NCI-H187 (cell line): Measurements from ENCODE around the gene TMEM253.

Experiments used
- DNase-seq, 2 experiments: peaks; one replicate each; lab custom pipeline; 2025; lab: John Stamatoyannopoulos, UW

Gene TMEM253

DNA sequence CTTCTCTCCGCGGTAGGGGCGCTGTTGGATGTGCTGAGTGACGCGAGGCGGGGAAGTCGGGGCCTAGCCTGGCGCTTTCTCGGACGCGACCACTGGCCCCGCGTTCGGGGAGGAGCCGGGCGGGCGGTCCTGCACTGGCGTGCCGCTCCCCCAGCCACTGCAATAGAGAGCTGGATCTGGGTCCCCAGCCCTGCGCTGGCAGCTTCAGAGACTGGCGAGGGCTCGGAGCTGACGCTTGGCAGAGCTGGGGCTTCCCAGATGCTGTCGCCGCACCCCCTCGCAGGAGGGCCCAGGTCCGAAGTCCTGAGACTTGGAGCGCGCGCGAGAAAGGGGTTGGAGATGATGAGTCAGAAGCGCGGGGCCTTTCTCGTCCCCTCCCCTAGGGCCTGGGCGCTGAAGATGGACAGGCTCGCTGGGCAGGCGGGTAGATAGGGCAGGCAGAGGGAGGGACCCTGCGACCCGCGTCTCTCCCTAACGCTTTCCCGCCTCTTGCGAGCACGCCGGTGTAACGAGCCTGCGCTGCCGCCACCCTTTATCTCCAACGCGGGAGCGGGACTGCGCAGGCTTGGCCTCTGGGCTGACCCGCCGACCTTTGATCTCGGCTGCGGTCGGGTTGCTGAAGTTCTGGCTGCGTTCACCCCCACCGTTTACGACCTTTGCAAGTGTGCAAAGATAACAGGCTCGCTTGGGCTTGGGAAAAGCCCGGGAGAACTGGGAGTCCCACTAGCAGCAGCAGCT lies 3.0 kb downstream of the TMEM253 start:
- peak; percentile 96 to 98 for DNase-seq

- peak; percentile 70 to 72 for DNase-seq
These were observed 3.7 kb downstream of the TMEM253 start for GRCh38 chr14:21104448-21105060.

DNA sequence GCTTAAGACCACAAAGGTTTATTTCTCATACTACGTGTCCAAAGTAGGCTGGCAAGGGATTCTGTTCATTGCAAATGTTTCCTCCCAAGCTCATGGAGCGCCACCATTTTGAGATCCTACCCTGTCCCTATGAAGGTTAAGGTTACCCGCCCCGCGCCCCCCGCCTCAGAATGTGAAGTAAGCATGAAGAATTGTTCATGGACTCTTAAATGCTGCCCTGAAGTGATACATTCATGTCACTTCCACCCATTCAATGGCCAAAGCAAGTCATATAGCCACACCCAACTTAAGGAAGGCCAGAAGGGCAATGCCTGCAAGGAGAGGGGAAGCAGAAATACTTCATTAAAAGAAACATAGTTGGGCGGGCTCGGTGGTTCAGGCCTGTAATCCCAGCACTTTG lies 4.2 kb downstream of the TMEM253 start:
- DNase-seq, result no peak

DNA sequence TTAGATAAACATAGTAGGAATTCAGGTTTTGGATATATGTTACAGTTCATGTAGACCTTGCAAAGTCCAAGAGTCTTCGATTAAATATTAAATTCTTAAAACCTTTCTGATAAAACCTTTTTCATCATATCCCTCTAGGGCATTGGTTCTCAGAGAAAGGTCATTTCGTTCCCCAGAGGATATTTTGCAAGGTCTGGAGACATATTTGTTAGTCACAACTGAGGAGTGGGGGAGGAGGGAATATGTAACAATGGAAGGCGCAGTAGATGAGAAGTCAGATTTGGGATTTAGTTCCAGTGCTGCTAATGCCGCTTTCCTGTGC lies 5.3 kb downstream of the TMEM253 start:
- DNase-seq, result no peak

DNA sequence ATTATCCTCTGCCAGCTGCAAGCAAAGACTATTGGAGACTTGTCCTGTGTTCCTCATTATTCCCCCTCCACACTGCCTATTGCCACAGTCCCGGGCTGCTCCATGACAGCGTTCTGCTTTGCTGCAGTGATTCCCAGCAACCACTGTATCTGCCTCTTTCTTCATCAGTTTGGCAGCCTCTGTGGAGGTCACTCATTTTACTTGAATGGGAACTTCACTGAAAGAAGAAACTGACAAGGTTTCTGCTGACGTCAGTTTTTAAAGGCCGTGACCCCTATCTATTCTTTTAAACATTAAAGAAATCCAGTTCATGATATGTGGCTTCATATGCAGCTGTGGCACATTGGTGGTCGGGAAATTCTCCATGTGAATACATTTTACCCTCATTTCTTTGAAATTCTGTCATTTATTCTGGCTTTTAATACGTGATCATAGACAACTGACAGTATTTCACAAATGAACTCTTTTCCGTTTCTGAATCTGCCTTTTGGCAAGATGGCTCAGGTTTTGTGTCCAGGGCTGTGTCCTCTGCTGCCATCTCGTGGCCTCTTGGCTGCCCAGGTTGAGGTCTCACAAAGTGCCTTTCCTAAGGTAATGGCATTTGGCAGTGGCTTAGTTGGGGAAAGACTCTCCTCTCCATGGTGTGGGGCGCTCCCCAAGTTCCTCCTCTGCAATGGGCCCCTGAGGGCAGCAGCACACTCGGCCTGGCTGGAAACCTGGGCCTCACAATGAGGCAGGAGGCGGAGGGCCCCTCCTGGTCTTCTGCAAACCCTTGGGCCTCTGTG lies 5.8 kb downstream of the TMEM253 start:
- peak; percentile 61 to 69 for DNase-seq

GRCh38 chr14:21107283-21107800 lies 6.5 kb downstream of the TMEM253 start:
- no peak for DNase-seq

GRCh38 chr14:21108791-21109190 lies 7.9 kb downstream of the TMEM253 start:
- no peak for DNase-seq

DNA sequence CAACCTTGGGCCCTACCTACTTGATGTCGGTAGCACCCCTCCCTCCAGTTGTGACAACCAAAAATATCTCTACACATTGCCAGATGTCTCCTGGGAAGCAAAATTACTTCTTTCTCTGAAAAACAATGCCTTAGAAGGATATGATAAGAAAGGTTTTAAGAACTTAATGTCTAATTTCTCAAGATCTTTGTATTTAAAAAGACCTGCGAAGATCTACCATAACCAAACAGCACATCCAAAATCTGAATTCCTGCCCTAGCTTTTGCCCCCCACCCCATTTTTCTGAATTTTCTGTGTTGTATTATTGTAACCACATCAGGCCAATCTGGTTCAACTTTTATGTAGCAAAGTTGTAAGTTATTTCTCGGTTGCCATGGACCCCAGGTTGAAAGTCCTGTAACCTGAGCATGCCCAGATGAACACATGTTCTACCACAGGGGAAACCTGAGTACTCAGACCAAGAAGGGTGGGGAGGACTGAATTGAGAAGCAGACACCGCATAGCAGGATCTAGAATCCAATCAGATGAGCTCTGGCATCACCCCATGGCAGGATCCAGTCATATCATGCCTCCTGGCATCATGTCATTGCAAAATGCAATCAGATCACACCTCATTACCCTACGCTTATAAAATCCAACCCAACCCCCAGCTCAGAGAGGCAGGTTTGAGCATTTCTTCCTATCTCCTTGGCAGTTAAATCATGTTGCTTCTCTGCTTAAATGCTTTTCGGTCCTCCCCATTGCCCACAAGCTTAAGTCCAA lies 8.7 kb downstream of the TMEM253 start:
- no peak for DNase-seq

DNA sequence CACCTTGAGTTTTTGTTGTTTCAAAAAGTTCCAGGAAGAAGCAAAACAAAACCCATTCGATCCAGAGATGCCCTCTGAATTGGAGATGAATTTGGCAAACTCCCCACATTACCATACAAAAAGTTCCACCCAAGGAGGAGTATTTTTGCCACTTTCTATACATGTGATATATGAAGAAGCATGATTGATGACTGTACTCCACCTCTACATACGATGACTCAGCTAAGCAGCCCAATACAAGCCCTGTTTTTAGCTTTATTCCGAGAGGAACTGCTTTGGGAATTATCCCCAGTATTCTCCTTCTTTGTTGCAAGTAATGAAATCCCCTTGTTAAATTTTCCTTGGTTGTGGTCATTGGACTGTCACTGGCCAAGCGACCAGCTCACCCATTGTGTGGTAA lies 11.4 kb downstream of the TMEM253 start:
- no peak for DNase-seq

DNA sequence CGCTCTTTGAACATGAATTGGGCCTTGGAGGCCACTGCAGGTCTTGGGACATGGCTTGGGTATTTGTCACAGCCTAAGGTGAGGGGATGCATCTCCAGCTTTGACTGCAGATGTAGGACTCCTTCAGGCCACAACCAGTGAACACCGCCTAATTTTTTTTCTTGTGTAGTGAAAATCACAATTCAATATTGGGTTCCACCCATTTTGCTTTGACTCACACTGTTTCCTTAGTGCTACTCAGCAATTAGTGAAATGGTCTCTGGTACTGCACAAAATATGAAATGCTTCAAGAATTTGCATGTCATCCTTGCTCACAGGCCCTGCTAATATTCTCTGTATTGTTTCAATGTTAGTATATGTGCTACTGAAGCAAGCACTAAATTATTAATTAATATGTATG lies 12.5 kb downstream of the TMEM253 start:
- DNase-seq, result no peak

DNA sequence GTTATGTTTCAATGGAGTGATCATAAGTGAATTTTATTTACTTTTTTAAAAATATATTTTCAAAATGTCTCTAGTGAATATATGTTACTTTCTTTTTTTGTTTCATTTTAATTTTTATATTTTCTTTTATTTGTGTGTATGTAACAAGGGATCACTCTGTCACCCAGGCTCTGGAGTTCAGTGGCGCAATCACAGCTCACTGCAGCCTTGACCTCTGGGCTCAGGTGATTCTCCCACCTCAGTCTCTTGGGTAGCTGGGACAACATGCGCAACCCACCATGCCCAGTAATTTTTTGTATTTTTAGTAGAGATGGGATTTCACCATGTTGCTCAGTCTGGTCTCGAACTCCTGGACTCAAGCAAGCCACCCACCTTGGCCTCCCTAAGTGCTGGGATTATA lies 18.1 kb downstream of the TMEM253 start:
- DNase-seq, result no peak

- DNase-seq, result no peak
These were observed 19.8 kb downstream of the TMEM253 start for GRCh38 chr14:21120686-21121085.

DNA sequence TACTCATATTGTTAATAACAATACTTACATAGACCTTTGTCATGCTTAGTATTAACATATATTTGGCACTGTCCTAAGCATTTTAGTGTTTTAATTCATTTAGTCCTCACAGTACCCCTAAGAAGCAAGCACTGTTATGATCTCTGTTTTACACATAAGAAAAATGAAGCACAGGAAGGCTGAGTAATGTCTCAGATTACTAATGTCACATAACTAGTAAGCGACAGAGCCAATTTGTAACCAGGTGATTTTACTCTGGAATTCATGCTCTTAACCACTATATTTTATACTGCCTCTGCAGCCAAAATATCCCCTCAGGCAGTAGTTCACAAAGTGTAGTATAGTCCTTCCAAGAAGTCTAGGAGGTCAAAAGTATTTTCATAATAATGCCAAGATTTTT lies 20.3 kb downstream of the TMEM253 start:
- no peak for DNase-seq

GRCh38 chr14:21123429-21123828 lies 22.6 kb downstream of the TMEM253 start:
- no peak for DNase-seq

DNA sequence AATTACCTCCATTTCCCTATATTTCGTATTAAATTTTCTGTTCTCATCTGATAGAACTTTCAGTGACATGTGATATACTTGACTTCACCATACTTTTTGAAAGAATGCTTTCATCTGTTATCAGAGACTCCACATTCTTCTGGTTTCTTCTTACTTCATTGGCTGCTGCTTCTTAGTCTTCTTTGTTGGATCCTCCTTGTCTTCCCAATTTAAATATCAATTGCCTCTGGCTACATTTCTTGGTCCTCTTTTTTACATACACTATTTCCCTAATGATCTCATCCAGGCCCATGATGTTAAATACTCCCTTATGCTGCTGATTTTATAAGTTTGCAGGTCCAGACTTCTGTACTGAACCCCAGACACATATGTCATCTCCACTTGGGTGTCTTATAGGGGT lies 33.0 kb downstream of the TMEM253 start:
- DNase-seq, result no peak

- DNase-seq, result no peak
These were observed 35.2 kb downstream of the TMEM253 start for GRCh38 chr14:21136024-21136423.

GRCh38 chr14:21142357-21142756 lies 41.5 kb downstream of the TMEM253 start:
- DNase-seq, result no peak

- no peak for DNase-seq
These were observed 44.6 kb downstream of the TMEM253 start for GRCh38 chr14:21145437-21145836.

DNA sequence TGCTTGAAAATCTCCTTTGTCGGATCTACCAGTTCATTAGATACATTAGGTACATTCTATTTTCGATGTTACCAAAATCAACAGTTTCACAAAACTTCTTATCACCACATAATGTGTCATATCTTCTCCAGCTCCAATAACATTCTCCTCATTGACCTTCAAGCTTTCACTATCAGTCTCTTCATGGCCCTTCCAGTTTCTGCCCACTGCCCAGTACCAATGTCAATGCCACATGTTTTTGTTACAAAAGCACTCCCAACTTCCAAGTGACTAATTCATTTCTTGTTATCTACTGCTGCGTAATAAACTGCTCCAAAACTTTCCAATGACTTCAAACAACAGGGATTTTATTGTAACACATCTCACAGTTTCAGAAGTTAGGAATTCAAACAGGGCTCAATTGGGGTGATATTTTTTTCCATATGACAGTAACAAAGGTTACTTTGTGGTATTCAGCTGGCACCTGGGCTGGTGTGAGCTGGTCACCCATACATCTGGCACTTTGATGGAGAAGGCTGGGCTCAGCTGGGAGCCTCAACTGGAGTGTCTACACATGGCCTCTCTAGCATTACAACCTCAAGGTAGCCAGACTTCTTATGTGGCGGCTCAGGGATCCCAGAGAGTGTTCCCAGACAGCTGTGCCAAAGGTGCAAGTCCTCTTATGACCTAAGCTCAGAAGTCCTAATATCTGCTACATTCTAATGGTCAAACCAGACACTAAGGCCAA lies 48.9 kb downstream of the TMEM253 start:
- DNase-seq, result no peak
